Epidermal melanocyte (primary cell): Measurements from ENCODE around the gene SNX9.

ENCODE experiments used
- DNase-seq: peaks from one replicate; pipeline ENCODE4 v3.0.0; 2011; ENCODE audit warnings: low spot score; ENCODE audit not compliant: insufficient read length

SNX9 gene

GRCh38 chr6:157800420-157801237 lies 22.4 kb upstream of the SNX9 start:
- no peak for DNase-seq

GRCh38 chr6:157804448-157805327 lies 18.4 kb upstream of the SNX9 start:
- no peak for DNase-seq

- DNase-seq = no peak
Observed at GRCh38 chr6:157806131-157806855, 16.8 kb upstream of the SNX9 start.

GRCh38 chr6:157806856-157807215 lies 16.2 kb upstream of the SNX9 start:
- DNase-seq = no peak

- no peak for DNase-seq
Observed at GRCh38 chr6:157808405-157808950, 14.6 kb upstream of the SNX9 start.

- no peak for DNase-seq
Observed at GRCh38 chr6:157809613-157810012, 13.4 kb upstream of the SNX9 start.

GRCh38 chr6:157811137-157811475 lies 11.9 kb upstream of the SNX9 start:
- DNase-seq = no peak

GRCh38 chr6:157811476-157812173 lies 11.4 kb upstream of the SNX9 start:
- no peak for DNase-seq

- no peak for DNase-seq
Observed at GRCh38 chr6:157812425-157813171, 10.4 kb upstream of the SNX9 start.

GRCh38 chr6:157813191-157813590 lies 9.9 kb upstream of the SNX9 start:
- no peak for DNase-seq

GRCh38 chr6:157813750-157814455 lies 9.1 kb upstream of the SNX9 start:
- no peak for DNase-seq

GRCh38 chr6:157814883-157815282 lies 8.2 kb upstream of the SNX9 start:
- DNase-seq = no peak

GRCh38 chr6:157821342-157822033 lies 1.6 kb upstream of the SNX9 start:
- DNase-seq = no peak

- no peak for DNase-seq
Observed at GRCh38 chr6:157822245-157823000, 623 bp upstream of the SNX9 start.

GRCh38 chr6:157823528-157824370 lies 703 bp downstream of the SNX9 start:
- DNase-seq = no peak

GRCh38 chr6:157825243-157825904 lies 2.3 kb downstream of the SNX9 start:
- no peak for DNase-seq
